ENCODE results near the gene RGL4. TPM values are rescaled to one million over a fixed set of nuclear protein-coding genes. Genes with fewer than 3 reads are reported as not detected.

RGL4 gene
- total and polyA plus RNA-seq, 7 donors = 0.04 to 0.40 (median 0.18) TPM; not detected in 3

DNA sequence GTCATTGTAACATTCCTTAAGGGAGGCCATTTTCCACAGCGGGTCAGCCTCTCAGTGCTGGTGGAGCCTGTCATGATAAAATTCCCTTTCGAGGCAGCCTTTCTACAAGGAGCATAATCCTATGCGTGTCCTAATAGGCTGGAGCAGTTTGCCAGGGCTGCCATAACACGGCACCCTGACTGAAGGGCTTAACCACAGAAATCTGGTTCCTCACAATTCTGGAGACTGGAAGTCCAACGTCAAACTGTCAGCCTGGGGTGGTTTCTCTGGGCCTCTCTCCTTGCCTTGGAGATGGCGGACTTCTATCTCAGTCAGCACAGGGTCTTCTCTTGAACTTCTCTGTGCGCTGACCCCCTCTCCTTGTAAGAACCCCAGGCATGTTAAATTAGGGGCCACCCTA lies 1.4 kb upstream of the RGL4 start:
- peaks cover 0 to 30% of the 10 kb centered on the region in 2 donors for H3K36me3 ChIP-seq (ENCODE audit: insufficient read depth in 1 of 2, low read depth in 1 of 2)
- H3K4me1 ChIP-seq = peaks cover 28% of the 10 kb centered on the region
- H3K9me3 ChIP-seq = no peaks in the 10 kb centered on the region
- DNase-seq (no peak), ATAC-seq (no peak)
- TF ChIP-seq CTCF (IDR thresholded peaks at IDR 0.05) = no peak
- intact Hi-C loops (cut with DNase I) = loop anchor here in 1 of 2 donors (5.0 kb wide), 1 partner anchor 53 kb away; no protein-coding TSS in a partner anchor
- H3K27ac ChIP-seq = no peak overlapping the region
- H3K27me3 ChIP-seq (ENCODE audit: insufficient read depth in 3 of 3, low read length in 2 of 3) = no peaks in the 10 kb centered on the region
- WGBS, 3 donors = 87 to 94% (median 90%) methylated on average over 7 of the region's 7 CpGs
- no peak overlapping the region for H3K4me3 ChIP-seq

- intact Hi-C loops (cut with DNase I) = no loop called here
- Histone ChIP-seq H3K4me3 (no peak overlapping the region), H3K9me3 (no peaks in the 10 kb centered on the region), H3K36me3 (ENCODE audit: insufficient read depth in 1 of 2, low read depth in 1 of 2) (peaks cover 0 to 38% of the 10 kb centered on the region in 2 donors), H3K27me3 (ENCODE audit: insufficient read depth in 3 of 3, low read length in 2 of 3) (no peaks in the 10 kb centered on the region), H3K4me1 (peaks cover 6% of the 10 kb centered on the region), H3K27ac (no peak overlapping the region)
- 89 to 94% (median 92%) methylated on average over 12 of the region's 12 CpGs for WGBS, 3 donors
- DNase-seq (no peak), ATAC-seq (no peak)
- no peak for TF ChIP-seq CTCF (IDR thresholded peaks at IDR 0.05)
Observed at GRCh38 chr22:23691748-23692423, 1.1 kb downstream of the RGL4 start.

- DNase-seq = no peak
Observed at GRCh38 chr22:23692598-23693291, 1.9 kb downstream of the RGL4 start.

GRCh38 chr22:23693979-23694680 lies 3.3 kb downstream of the RGL4 start:
- Histone ChIP-seq H3K27ac (no peak overlapping the region), H3K36me3 (ENCODE audit: insufficient read depth in 1 of 2, low read depth in 1 of 2) (peaks cover 0 to 43% of the 10 kb centered on the region in 2 donors), H3K4me3 (no peak overlapping the region), H3K4me1 (no peaks in the 10 kb centered on the region), H3K9me3 (no peaks in the 10 kb centered on the region), H3K27me3 (ENCODE audit: insufficient read depth in 3 of 3, low read length in 2 of 3) (no peaks in the 10 kb centered on the region)
- 91 to 95% (median 93%) methylated on average over 11 of the region's 11 CpGs for WGBS, 3 donors
- DNase-seq (no peak), ATAC-seq (no peak)
- intact Hi-C loops (cut with DNase I) = no loop called here
- TF ChIP-seq CTCF (IDR thresholded peaks at IDR 0.05) = no peak

More at GRCh38 chr22:23692598-23693291, 1.9 kb downstream of the RGL4 start:
- no peaks in the 10 kb centered on the region for H3K27me3 ChIP-seq (ENCODE audit: insufficient read depth in 3 of 3, low read length in 2 of 3)
- no peak for TF ChIP-seq CTCF (IDR thresholded peaks at IDR 0.05)
- H3K27ac ChIP-seq = peak overlapping the region; percentile 60
- intact Hi-C loops (cut with DNase I) = no loop called here
- peak; percentile 54 to 82 (median 78) for ATAC-seq
- peaks cover 0 to 38% of the 10 kb centered on the region in 2 donors for H3K36me3 ChIP-seq (ENCODE audit: insufficient read depth in 1 of 2, low read depth in 1 of 2)
- no peak overlapping the region for H3K4me3 ChIP-seq
- no peaks in the 10 kb centered on the region for H3K9me3 ChIP-seq
- H3K4me1 ChIP-seq = no peaks in the 10 kb centered on the region
- WGBS, 3 donors = 59 to 74% (median 60%) methylated on average over 12 of the region's 12 CpGs
